ENCODE data around the gene PLEKHH3.

- TF ChIP-seq, protein P1, sequence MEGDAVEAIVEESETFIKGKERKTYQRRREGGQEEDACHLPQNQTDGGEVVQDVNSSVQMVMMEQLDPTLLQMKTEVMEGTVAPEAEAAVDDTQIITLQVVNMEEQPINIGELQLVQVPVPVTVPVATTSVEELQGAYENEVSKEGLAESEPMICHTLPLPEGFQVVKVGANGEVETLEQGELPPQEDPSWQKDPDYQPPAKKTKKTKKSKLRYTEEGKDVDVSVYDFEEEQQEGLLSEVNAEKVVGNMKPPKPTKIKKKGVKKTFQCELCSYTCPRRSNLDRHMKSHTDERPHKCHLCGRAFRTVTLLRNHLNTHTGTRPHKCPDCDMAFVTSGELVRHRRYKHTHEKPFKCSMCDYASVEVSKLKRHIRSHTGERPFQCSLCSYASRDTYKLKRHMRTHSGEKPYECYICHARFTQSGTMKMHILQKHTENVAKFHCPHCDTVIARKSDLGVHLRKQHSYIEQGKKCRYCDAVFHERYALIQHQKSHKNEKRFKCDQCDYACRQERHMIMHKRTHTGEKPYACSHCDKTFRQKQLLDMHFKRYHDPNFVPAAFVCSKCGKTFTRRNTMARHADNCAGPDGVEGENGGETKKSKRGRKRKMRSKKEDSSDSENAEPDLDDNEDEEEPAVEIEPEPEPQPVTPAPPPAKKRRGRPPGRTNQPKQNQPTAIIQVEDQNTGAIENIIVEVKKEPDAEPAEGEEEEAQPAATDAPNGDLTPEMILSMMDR (conservative IDR thresholded peaks at IDR 0.05; ENCODE audit: low read length), result no peak
- no peak for TF ChIP-seq EZH2phosphoT487 (IDR thresholded peaks at IDR 0.05; ENCODE audit: borderline replicate concordance)
Measured at GRCh38 chr17:42667088-42667951, 9.5 kb downstream of the PLEKHH3 start.

Measured in Loucy (cell line).